GM19438 (cell line): ENCODE results near the gene MPZL1.

Source experiments
- ATAC-seq: cut with Tn5 transposase; IDR thresholded peaks from one replicate; pipeline ENCODE4 v1.9.1; 2021; ENCODE audit warnings: low read depth; ENCODE audit not compliant: unreplicated experiment

Gene MPZL1

GRCh38 chr1:167747988-167748387 lies 26.2 kb downstream of the MPZL1 start:
- ATAC-seq, result no peak

DNA sequence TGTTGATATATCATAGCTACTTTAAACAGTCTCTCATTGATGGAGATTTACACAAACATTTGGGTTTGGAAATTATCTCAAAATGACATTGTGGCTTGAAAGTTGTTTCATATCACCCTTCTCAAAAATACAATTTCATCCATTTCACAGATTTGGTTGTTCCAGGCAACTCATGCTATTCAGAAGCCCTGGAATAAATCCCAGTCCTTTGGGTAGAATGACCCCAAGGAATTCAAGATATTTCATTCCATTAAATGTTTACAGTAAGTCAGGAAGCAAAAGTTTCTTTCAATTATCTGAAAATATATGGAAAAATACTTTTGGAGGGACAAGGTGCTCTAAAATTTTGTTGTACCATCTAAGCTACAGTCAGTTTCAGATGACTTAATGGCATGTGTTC lies 27.1 kb downstream of the MPZL1 start:
- ATAC-seq, result no peak

DNA sequence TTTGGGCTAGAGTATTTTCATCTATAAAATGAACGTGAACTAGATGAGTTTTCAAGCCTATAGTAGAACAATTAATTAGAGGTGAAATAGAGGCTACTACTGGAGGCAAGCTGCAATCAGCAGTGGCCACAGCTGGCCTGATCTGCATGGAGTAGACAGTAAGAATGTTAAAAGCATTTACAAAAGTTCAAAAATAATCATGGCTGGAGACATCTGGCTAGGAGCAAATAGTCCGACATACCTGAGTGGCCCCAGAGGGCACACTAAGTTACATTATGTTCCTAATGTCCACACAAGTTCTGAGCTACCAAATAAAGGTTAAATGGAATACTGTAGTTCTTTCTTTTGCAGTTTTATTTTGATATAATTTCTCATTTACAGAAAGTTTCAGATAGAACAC lies 28.0 kb downstream of the MPZL1 start:
- ATAC-seq, result no peak

DNA sequence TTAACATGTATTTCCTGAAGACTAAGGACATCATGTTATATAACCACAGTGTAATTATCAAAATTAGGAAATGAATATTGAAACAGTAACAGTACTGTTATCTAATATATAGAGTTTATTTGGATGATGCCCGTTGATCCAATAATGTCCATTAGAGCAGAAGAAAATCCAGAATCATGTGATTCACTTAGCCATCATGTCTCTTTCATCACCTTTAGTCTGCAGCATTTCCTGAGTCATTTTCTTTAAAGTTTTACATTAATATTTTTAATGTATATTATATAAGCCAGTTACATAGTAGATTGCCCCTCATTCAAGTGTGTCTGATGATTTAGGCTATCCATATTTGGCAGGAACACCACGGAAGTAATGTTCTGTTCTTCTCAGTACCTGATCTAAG lies 28.9 kb downstream of the MPZL1 start:
- no peak for ATAC-seq

DNA sequence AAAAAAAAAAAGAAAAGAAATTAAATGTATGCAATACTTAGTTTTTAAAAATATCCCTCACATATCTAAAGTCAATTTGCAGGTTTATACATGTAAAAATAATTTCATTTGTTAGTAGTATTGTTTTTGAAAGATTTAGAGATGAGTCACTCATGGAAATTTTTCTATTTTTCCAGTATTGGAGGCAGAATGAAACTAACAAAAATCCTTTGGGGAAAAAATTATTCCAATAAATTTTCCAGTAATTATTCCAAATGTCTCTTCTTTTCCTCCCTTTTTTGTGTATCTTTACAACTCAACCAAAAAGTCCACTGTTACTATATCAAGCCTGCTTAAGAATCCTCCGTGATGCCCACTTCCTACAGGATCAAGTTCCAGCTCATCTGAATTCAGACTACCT lies 29.9 kb downstream of the MPZL1 start:
- no peak for ATAC-seq

DNA sequence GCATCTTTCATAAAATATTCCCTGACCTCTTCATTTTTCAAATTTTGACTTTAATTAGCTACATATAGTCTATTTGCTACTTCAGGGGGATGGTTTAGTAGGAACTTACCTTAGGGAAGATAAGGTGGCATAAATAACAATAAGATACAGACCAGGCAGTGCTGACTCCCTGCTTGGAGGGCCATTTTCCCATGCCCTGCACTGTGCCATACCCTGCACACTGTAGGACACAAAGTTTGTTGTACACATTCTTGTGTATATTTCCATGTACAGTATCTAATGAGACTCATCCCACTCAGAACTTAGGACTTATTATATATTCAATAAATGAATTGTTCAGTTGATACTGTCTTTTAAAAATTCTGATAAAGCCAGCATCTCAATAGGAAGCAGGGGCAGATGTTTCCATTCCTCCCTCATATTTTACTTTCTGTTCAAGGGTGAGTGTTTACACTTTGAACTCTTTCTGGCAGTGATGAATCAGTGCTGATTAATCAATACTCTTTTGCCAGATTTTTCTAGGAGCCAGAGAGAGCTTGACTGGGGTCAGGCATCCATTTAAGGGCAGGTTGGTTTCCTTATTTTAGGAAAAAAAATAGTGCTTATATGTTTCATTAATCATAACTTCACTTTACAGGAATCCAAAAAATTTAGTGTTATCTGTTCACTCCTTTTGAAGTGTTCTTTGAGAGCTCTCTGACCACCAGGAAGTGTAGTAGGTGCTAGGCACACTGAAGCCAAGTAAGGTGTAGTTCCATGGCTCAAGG lies 30.6 kb downstream of the MPZL1 start:
- no peak for ATAC-seq

DNA sequence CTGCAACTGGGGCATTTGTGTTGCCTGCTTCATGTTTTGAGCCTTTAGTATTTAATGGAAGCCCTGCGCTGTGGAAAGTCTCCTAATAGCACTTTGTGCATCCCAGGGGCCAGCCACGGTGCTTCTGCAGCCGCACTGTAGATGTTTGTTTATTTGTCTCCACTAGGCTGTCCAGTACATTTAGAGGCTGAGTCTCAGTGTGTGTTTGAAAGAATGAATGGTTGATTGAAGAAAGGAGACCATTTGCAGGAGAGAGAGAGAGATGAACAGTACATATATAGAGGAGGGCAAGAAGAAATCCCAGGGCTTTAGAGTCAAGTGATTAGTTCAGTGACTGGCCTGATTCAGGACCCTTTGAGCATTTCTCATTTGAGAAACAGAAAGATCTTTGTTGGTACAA lies 33.9 kb downstream of the MPZL1 start:
- ATAC-seq, result no peak

GRCh38 chr1:167756730-167757405 lies 35.1 kb downstream of the MPZL1 start:
- ATAC-seq, result no peak

DNA sequence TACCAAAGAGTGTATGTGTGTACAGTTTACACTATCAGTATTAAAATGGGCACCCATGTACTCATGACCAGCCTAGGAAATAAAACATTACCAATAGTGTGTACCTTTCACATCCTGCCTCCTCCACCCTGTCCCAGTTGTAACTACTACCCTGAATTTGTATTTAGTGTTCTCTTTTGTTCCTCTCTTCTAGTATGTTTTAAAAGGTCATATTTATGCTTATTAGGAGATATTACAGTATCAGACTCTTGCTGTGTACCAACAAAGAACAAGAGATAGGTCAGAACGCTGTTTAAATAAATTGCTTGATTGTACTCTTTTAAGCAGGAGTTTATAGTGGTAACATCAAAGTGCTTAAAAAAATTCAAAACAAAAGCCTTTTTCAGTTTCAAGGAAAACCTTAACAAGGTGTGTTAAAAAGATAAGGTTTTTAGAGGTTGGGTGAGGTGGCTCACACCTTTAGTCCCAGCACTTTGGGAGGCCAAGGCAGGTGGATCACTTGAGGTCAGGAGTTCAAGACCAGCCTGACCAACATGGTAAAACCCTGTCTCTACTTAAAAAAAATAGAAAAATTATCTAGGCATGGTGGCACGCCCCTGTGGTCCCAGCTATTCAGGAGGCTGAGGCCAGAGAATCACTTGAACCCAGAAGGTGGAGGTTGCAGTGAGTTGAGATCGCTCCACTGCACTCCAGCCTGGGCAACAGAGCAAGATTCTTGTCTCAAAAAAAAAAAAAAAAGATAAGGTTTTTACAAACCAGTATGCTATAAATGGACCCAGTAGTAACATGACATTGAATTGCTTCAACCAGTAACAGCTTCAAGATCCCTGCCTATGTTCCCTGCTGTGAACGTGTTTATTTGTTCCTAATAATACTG lies 35.9 kb downstream of the MPZL1 start:
- ATAC-seq, result no peak

DNA sequence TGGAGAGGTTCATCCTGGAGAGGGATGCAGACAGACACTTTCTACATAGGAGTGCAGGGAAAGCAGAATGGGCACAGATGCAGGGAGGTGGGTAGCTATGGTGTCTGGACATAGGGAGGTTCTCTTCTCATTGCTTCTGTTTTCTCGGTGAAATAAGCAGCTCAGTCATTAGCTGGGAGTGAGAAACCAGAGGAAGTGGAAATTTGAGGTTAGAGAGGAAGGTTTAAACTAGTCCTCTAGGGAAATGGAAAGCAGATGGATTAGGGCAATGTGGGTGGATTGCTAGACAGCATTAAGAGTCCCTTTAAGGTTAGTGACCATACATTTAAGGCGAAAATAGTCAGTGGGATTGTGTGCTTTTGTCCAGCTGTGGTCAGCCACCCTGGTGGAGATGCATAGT lies 39.6 kb downstream of the MPZL1 start:
- ATAC-seq, result no peak

GRCh38 chr1:167762061-167762746 lies 40.4 kb downstream of the MPZL1 start:
- ATAC-seq, result no peak

- ATAC-seq, result no peak
These were observed 41.9 kb downstream of the MPZL1 start for GRCh38 chr1:167763525-167764220.

- no peak for ATAC-seq
These were observed 42.9 kb downstream of the MPZL1 start for GRCh38 chr1:167764458-167765330.

DNA sequence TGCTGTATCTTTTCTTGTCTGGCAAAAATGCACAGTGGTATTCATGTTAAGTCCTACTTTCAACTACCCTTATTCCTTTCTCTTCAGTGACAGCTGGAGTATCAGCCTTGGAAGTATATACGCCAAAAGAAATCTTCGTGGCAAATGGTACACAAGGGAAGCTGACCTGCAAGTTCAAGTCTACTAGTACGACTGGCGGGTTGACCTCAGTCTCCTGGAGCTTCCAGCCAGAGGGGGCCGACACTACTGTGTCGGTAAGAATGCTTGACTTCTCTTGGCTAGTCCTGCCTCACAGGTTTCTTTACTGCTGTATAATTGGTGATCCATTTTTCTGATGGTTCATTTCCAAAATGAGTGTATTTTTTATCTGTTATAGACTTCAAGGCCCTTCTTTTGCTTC lies 43.7 kb downstream of the MPZL1 start:
- no peak for ATAC-seq

DNA sequence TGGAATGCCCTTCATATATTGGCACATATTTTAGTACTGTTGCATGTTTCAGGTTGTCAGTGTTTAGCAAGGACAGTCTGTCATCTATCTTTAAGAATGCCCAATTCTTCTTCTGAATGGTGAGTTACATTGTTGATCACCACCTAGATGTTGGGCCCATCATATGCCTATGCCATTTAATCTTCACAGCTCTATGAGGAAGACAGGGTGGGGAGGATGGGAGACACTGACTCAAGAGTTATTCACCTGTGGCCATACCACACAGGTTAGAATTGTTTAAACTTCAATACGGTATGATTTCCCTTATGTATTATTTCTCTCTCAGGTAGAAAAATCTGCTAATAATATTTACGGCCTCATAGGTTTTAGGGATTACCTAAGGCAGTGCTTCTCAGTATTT lies 44.8 kb downstream of the MPZL1 start:
- no peak for ATAC-seq

- no peak for ATAC-seq
These were observed 46.0 kb downstream of the MPZL1 start for GRCh38 chr1:167767761-167768160.

- no peak for ATAC-seq
These were observed 48.3 kb downstream of the MPZL1 start for GRCh38 chr1:167770127-167770526.

- ATAC-seq, result no peak
These were observed 50.7 kb downstream of the MPZL1 start for GRCh38 chr1:167772436-167772835.

- ATAC-seq, result no peak
These were observed 51.7 kb downstream of the MPZL1 start for GRCh38 chr1:167773516-167773915.
